SK-N-SH (cell line): ENCODE data around the gene EPHA10. TPM values are rescaled to one million over a fixed set of nuclear protein-coding genes. Genes with fewer than 3 reads are reported as not detected.

ENCODE experiments used
- CTCF ChIA-PET: fragments of 300-600, 350-600 bp; formaldehyde crosslinking; extraction: SDS; loops from one replicate; lab custom pipeline; 2021; lab: Yijun Ruan, JAX
- POLR2A ChIA-PET: fragments of 350-600 bp; sonication (Branson Sonifier 250); formaldehyde crosslinking; extraction: SDS; loops from one replicate; lab custom pipeline; 2020; ENCODE audit warnings: antibody characterized with exemption, inconsistent platforms; lab: Yijun Ruan, JAX
- DNase-seq: peaks from one replicate; pipeline ENCODE4 v3.0.0; 2012
- H2AFZ ChIP-seq: fragments of 200-600 bp; sonication (generic); 2 replicates; pipeline ENCODE4 v1.8.1; 2016; ENCODE audit warnings: antibody characterized with exemption, mild to moderate bottlenecking, low read depth
- H3F3A ChIP-seq: fragments of 200-600 bp; sonication (generic); replicated peaks from 2 replicates; pipeline ENCODE3; 2016; ENCODE audit warnings: antibody characterized with exemption, mild to moderate bottlenecking; ENCODE audit not compliant: insufficient read depth
- H3K27ac ChIP-seq, 2 experiments: fragments of 200-500 bp in 1 of 2; fragments of 200-600 bp in 1 of 2; sonication (Bioruptor generic) in 1 of 2; sonication (generic), shearing (Covaris generic) in 1 of 2; 2 replicates each; pipeline versions ENCODE4 v1.5.1 to v1.6.1; 2014 to 2016; ENCODE audit warnings: low read depth in 2 of 2, inconsistent platforms in 1 of 2, low read length in 1 of 2, mild to moderate bottlenecking in 1 of 2, mixed read lengths in 1 of 2
- H3K27me3 ChIP-seq: fragments of 200-600 bp; sonication (generic), shearing (Covaris generic); 2 replicates; pipeline ENCODE4 v1.6.1; 2016; ENCODE audit warnings: mixed run types; ENCODE audit not compliant: insufficient read depth
- H3K36me3 ChIP-seq, 2 experiments: fragments of 200-500 bp in 1 of 2; fragments of 200-600 bp in 1 of 2; sonication (Bioruptor generic) in 1 of 2; sonication (generic) in 1 of 2; replicated peaks in 1 of 2; 2 replicates each; pipeline versions ENCODE3 to v1.5.1; 2014 to 2016; ENCODE audit warnings: low read length in 1 of 2, mild to moderate bottlenecking in 1 of 2; ENCODE audit not compliant: insufficient read depth in 2 of 2, control insufficient read depth in 1 of 2
- H3K4me1 ChIP-seq, 2 experiments: fragments of 200-500 bp in 1 of 2; fragments of 200-600 bp in 1 of 2; sonication (Bioruptor generic) in 1 of 2; sonication (generic), shearing (Covaris generic) in 1 of 2; 2 replicates each; pipeline versions ENCODE4 v1.5.1 to v1.6.1; 2014 to 2016; ENCODE audit warnings: low read depth in 1 of 2, low read length in 1 of 2, mixed run types in 1 of 2; ENCODE audit not compliant: insufficient read depth in 2 of 2, control insufficient read depth in 1 of 2
- H3K4me2 ChIP-seq: fragments of 200-600 bp; sonication (generic), shearing (Covaris generic); 2 replicates; pipeline ENCODE4 v1.6.1; 2017; ENCODE audit warnings: mixed run types
- H3K4me3 ChIP-seq, 2 experiments: fragments of 200-500 bp in 1 of 2; fragments of 200-600 bp in 1 of 2; sonication (Bioruptor generic) in 1 of 2; sonication (generic), shearing (Covaris generic) in 1 of 2; 2 replicates each; pipeline versions ENCODE4 v1.5.1 to v1.8.1; 2014 to 2016; ENCODE audit warnings: low read depth in 2 of 2, inconsistent platforms in 1 of 2, low read length in 1 of 2, mild to moderate bottlenecking in 1 of 2, mixed read lengths in 1 of 2, moderate library complexity in 1 of 2
- H3K79me2 ChIP-seq: fragments of 200-600 bp; sonication (generic); 2 replicates; pipeline ENCODE4 v1.8.1; 2017; ENCODE audit warnings: mild to moderate bottlenecking; ENCODE audit not compliant: insufficient read depth
- H3K9ac ChIP-seq: fragments of 200-600 bp; sonication (generic); 2 replicates; pipeline ENCODE4 v1.6.1; 2017; ENCODE audit warnings: mixed run types
- H3K9me2 ChIP-seq: fragments of 200-600 bp; sonication (generic); 2 replicates; pipeline ENCODE4 v1.6.1; 2017; ENCODE audit warnings: mixed run types
- H3K9me3 ChIP-seq: fragments of 200-600 bp; sonication (generic); 2 replicates; pipeline ENCODE4 v1.6.1; 2017; ENCODE audit warnings: mixed run types, mild to moderate bottlenecking, moderate library complexity
- H4K20me1 ChIP-seq: fragments of 200-600 bp; sonication (generic); 2 replicates; pipeline ENCODE4 v1.6.1; 2017; ENCODE audit warnings: mild to moderate bottlenecking, mixed run types; ENCODE audit not compliant: insufficient read depth
- CHD2 ChIP-seq: fragments of 150-350 bp; IDR thresholded peaks from 2 replicates; pipeline ENCODE4 v1.6.1; 2018; ENCODE audit warnings: low read length; ENCODE audit not compliant: partially characterized antibody
- ELF1 ChIP-seq: IDR thresholded peaks from 2 replicates; pipeline ENCODE4 v1.4.0; 2012
- EP300 ChIP-seq, 2 experiments: IDR thresholded peaks; 2 replicates each; pipeline versions ENCODE4 v1.4.0 to v1.6.1; 2012; ENCODE audit warnings: borderline replicate concordance in 1 of 2, low read depth in 1 of 2, low read length in 1 of 2
- EZH2phosphoT487 ChIP-seq: fragments of 200-600 bp; sonication (generic); IDR thresholded peaks from 2 replicates; pipeline ENCODE4 v1.6.1; 2017; ENCODE audit warnings: low read depth, mixed run types, mild to moderate bottlenecking, antibody characterized with exemption, moderate library complexity, borderline replicate concordance
- FOSL2 ChIP-seq: IDR thresholded peaks from 2 replicates; pipeline ENCODE4 v1.4.0; 2012; ENCODE audit warnings: low read depth, mild to moderate bottlenecking, moderate library complexity, borderline replicate concordance
- FOXJ3 ChIP-seq: sonication (generic); formaldehyde crosslinking; IDR thresholded peaks from 2 replicates; pipeline ENCODE4 v1.5.1; 2020; ENCODE audit warnings: mild to moderate bottlenecking, missing genetic modification reagents
- GABPA ChIP-seq: IDR thresholded peaks from 2 replicates; pipeline ENCODE4 v1.4.0; 2012; ENCODE audit warnings: low read depth, mild to moderate bottlenecking
- GATA2 ChIP-seq: sonication (generic); formaldehyde crosslinking; IDR thresholded peaks from 2 replicates; pipeline ENCODE4 v1.5.0; 2020; ENCODE audit warnings: mild to moderate bottlenecking, missing genetic modification reagents
- JUND ChIP-seq: IDR thresholded peaks from 2 replicates; pipeline ENCODE4 v1.4.0; 2012
- MEF2A ChIP-seq: IDR thresholded peaks from 2 replicates; pipeline ENCODE4 v1.4.0; 2012; ENCODE audit warnings: low read depth, borderline replicate concordance
- MXI1 ChIP-seq: IDR thresholded peaks from 2 replicates; pipeline ENCODE4 v1.6.1; 2012; ENCODE audit warnings: mild to moderate bottlenecking, low read depth, low read length, improper control_type of control experiment
- NFIC ChIP-seq: IDR thresholded peaks from 2 replicates; pipeline ENCODE4 v1.4.0; 2012; ENCODE audit warnings: borderline replicate concordance
- NRF1 ChIP-seq: IDR thresholded peaks from 2 replicates; pipeline ENCODE4 v1.6.1; 2012; ENCODE audit warnings: low read depth, mild to moderate bottlenecking, low read length
- POLR2AphosphoS5 ChIP-seq: IDR thresholded peaks from 2 replicates; pipeline ENCODE4 v1.6.1; 2012; ENCODE audit warnings: low read depth, low read length
- RAD21 ChIP-seq: IDR thresholded peaks from 2 replicates; pipeline ENCODE4 v1.6.1; 2012; ENCODE audit warnings: mild to moderate bottlenecking, low read length
- RCOR1 ChIP-seq: fragments of 150-350 bp; IDR thresholded peaks from 2 replicates; pipeline ENCODE4 v1.6.1; 2017; ENCODE audit warnings: antibody characterized with exemption, low read length
- REST ChIP-seq: IDR thresholded peaks from 2 replicates; pipeline ENCODE4 v1.6.1; 2012; ENCODE audit warnings: mild to moderate bottlenecking, low read depth, low read length, moderate library complexity
- RXRA ChIP-seq: IDR thresholded peaks from 2 replicates; pipeline ENCODE4 v1.4.0; 2012; ENCODE audit warnings: low read depth, mild to moderate bottlenecking, borderline replicate concordance
- SIN3A ChIP-seq: IDR thresholded peaks from 2 replicates; pipeline ENCODE4 v1.6.1; 2012; ENCODE audit warnings: low read depth, mild to moderate bottlenecking, low read length, moderate library complexity, borderline replicate concordance
- SMC3 ChIP-seq: IDR thresholded peaks from 2 replicates; pipeline ENCODE4 v1.6.1; 2012; ENCODE audit warnings: low read depth, low read length, improper control_type of control experiment
- TAF1 ChIP-seq: IDR thresholded peaks from 2 replicates; pipeline ENCODE4 v1.6.1; 2012; ENCODE audit warnings: low read depth, mild to moderate bottlenecking, low read length, moderate library complexity, borderline replicate concordance
- TCF12 ChIP-seq: IDR thresholded peaks from 2 replicates; pipeline ENCODE4 v1.4.0; 2012
- TEAD4 ChIP-seq: IDR thresholded peaks from 2 replicates; pipeline ENCODE4 v1.4.0; 2012; ENCODE audit warnings: mild to moderate bottlenecking, borderline replicate concordance; ENCODE audit not compliant: insufficient read depth
- USF1 ChIP-seq: IDR thresholded peaks from 2 replicates; pipeline ENCODE4 v1.4.0; 2012; ENCODE audit warnings: low read depth, borderline replicate concordance
- YY1 ChIP-seq: IDR thresholded peaks from 2 replicates; pipeline ENCODE4 v1.4.0; 2012; ENCODE audit warnings: low read depth, mild to moderate bottlenecking
- WGBS: methylation state at CpG from one replicate; pipeline ENCODE4 v1.1.6; 2017; ENCODE audit warnings: low lambda C conversion rate; 5-methylcytosine and 5-hydroxymethylcytosine counted together
- polyA plus RNA-seq, 3 experiments: library from polyadenylated mRNA; depleted of rRNA; stranded (reverse); fragments of >200 nt; gene quantifications; 2 replicates each; pipeline ENCODE4 v1.2.3, GENCODE V29; 2012
- TF ChIP-seq, protein P1 (sequence below): IDR thresholded peaks from 2 replicates; pipeline ENCODE4; 2012
- TF ChIP-seq, protein P2 (sequence below): fragments of 150-350 bp; IDR thresholded peaks from 2 replicates; pipeline ENCODE4 v1.6.1; 2016; ENCODE audit warnings: mild to moderate bottlenecking, low read depth, low read length
- TF ChIP-seq, protein P3 (sequence below): IDR thresholded peaks from 2 replicates; pipeline ENCODE4 v1.4.0; 2012; ENCODE audit warnings: low read depth

EPHA10 gene
- polyA plus RNA-seq, 1 of the 3 experiments (the other 2 are of a cell fraction) = 0.05 TPM

DNA sequence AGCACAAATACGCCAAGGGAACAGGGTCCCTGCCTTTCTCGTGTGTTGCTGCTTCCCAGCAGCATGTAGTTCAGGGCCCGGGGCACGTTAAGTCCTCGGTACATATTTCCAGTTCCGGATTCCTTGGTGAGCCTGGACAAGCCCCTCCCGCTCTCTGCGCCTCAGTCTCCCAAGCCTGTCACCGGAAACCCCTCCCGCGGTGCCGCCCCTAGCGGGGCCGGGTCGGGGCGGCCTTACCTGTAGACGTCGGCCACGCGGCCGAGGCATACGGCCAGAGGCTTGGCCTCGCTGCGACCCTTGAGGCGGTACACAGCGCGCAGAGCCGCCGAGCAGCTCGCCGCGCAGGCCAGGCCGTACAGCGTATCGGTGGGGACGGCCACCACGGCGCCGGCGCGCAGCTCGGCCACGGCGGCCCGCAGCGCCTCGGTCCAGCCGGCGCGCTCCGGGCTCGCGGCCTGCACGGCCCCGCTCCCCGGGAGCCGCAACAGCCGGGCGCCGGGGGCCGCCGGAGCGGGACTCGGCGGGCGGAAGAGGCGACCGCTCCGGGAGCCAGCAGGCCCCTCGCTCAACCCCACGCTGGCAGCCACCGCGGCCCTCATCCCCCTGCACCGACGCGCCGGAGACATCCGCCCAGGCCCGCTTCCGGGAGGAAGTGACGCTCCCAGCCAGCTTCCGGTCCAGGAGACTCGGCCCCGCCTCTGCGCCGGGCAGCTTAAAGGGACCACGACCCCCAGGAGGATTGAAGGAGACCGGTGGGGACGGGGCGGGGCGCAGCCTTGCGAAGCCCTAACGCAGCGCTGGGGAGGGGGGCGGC is 42.8 kb upstream of the EPHA10 start, which contains the start of the genes C1orf122 and YRDC:
Gene C1orf122 (plus strand): TSS at position 236 of the 814 bp plus-strand sequence. CDS start 615 bp downstream, outside the sequence.
Gene YRDC (minus strand): TSS at position 654 of the 814 bp plus-strand sequence. CDS start 28 bp downstream, at position 626.
- DNase-seq = peak; percentile 98
- peaks cover 51% of the 10 kb centered on the region for H3K79me2 ChIP-seq
- CTCF ChIA-PET = interaction anchor here (0.7 to 3.2 kb wide), 7 partner anchors 13 to 115 kb away, joined by 3 to 20 read pairs (median 3); partner anchors contain the start of genes EPHA10 and MTF1

More for the DNA sequence above, 42.8 kb upstream of the EPHA10 start, which contains the start of the genes C1orf122 and YRDC:
- H3K27ac ChIP-seq = peak within 1 kb of the TSS; percentile 82 to 91
- H3K9me2 ChIP-seq = no peaks in the 10 kb centered on the region
- H3F3A ChIP-seq = peaks cover 39% of the 10 kb centered on the region
- H3K4me1 ChIP-seq = peaks cover 15 to 29% of the 10 kb centered on the region in 2 experiments
- no peaks in the 10 kb centered on the region for H3K9me3 ChIP-seq
- H3K4me3 ChIP-seq = peak within 1 kb of the TSS; percentile 91
- H4K20me1 ChIP-seq = peaks cover 31% of the 10 kb centered on the region
- peak within 1 kb of the TSS; percentile 89 for H3K9ac ChIP-seq
- H2AFZ ChIP-seq = peak within 1 kb of the TSS; percentile 61
- POLR2A ChIA-PET = interaction anchor here (0.7 to 3.5 kb wide), 11 partner anchors 10 to 140 kb away, joined by 3 to 29 read pairs (median 4); partner anchors contain the start of genes EPHA10, INPP5B, MANEAL and MTF1
- under 1% methylated on average over 30 of the region's 95 CpGs for WGBS
- peak; percentile 80 for TF ChIP-seq MXI1
- no peak for TF ChIP-seq RXRA
- no peak for TF ChIP-seq NRF1
- no peak for TF ChIP-seq EP300 (IDR thresholded peaks at IDR 0.05; ENCODE audit: borderline replicate concordance in 1 of 2, low read depth in 1 of 2, low read length in 1 of 2)
- TF ChIP-seq, protein P1, sequence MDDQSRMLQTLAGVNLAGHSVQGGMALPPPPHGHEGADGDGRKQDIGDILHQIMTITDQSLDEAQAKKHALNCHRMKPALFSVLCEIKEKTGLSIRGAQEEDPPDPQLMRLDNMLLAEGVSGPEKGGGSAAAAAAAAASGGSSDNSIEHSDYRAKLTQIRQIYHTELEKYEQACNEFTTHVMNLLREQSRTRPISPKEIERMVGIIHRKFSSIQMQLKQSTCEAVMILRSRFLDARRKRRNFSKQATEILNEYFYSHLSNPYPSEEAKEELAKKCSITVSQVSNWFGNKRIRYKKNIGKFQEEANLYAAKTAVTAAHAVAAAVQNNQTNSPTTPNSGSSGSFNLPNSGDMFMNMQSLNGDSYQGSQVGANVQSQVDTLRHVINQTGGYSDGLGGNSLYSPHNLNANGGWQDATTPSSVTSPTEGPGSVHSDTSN = no peak
- TF ChIP-seq NFIC = peak; percentile 76
- no peak for TF ChIP-seq EZH2phosphoT487
- peak; percentile 54 for TF ChIP-seq POLR2AphosphoS5
- TF ChIP-seq TCF12 = no peak
- no peak for TF ChIP-seq JUND
- TF ChIP-seq USF1 = no peak
- TF ChIP-seq MEF2A = no peak
- TF ChIP-seq, protein P2, sequence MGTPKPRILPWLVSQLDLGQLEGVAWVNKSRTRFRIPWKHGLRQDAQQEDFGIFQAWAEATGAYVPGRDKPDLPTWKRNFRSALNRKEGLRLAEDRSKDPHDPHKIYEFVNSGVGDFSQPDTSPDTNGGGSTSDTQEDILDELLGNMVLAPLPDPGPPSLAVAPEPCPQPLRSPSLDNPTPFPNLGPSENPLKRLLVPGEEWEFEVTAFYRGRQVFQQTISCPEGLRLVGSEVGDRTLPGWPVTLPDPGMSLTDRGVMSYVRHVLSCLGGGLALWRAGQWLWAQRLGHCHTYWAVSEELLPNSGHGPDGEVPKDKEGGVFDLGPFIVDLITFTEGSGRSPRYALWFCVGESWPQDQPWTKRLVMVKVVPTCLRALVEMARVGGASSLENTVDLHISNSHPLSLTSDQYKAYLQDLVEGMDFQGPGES = no peak
- TF ChIP-seq GABPA = peak; percentile 89
- TF ChIP-seq YY1 = no peak
- TF ChIP-seq ELF1 = peak; percentile 93
- TF ChIP-seq REST = no peak
- TF ChIP-seq FOSL2 = no peak
- TF ChIP-seq TEAD4 = no peak
- TF ChIP-seq CHD2 = peak; percentile 26
- peak; percentile 77; the same call in 1 of the 2 replicates for TF ChIP-seq TAF1
- no peak for TF ChIP-seq GATA2 (CRISPR knock-in tag)
- TF ChIP-seq SMC3 = no peak
- TF ChIP-seq SIN3A = peak; percentile 40; the same call in 1 of the 2 replicates
- no peak for TF ChIP-seq FOXJ3 (CRISPR knock-in tag)
- TF ChIP-seq RAD21 = no peak
- TF ChIP-seq RCOR1 = no peak
- TF ChIP-seq, protein P3, sequence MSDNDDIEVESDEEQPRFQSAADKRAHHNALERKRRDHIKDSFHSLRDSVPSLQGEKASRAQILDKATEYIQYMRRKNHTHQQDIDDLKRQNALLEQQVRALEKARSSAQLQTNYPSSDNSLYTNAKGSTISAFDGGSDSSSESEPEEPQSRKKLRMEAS = peak; percentile 66
- H3K4me2 ChIP-seq = peak within 1 kb of the TSS; percentile 99
- H3K27me3 ChIP-seq = no peaks in the 10 kb centered on the region
- peaks cover 56 to 59% of the 10 kb centered on the region in 2 experiments for H3K36me3 ChIP-seq
